HCT116 (cell line): ENCODE data around the gene TCP11. TPM values are rescaled to one million over a fixed set of nuclear protein-coding genes. Genes with fewer than 3 reads are reported as not detected.

Experiments
- ATAC-seq: fragments of 200-7000 bp; cut with Tn5 transposase; 2 replicates; pipeline ENCODE4 v1.9.1; 2020; ENCODE audit warnings: mild to moderate bottlenecking, moderate library complexity
- BruUV-seq: library from RNA; stranded (reverse); fragments of 400-500 nt; replicated peaks from 2 replicates; lab custom pipeline; 2021; lab: Mats Ljungman, UMichigan
- CTCF ChIA-PET: fragments of 300-600 bp; sonication (Branson Sonifier 250); formaldehyde crosslinking; loops from one replicate; lab custom pipeline; 2021; ENCODE audit warnings: antibody characterized with exemption; lab: Charles Lee
- POLR2A ChIA-PET: fragments of 300-600, 350-600 bp; sonication (Branson Sonifier 250); formaldehyde crosslinking; loops from one replicate; lab custom pipeline; 2021; ENCODE audit warnings: antibody characterized with exemption; lab: Charles Lee
- RAD21 ChIA-PET, 2 experiments: fragments of 300-600 bp; sonication (Branson Sonifier 250); formaldehyde crosslinking; loops; one replicate each; lab custom pipeline; 2023; ENCODE audit warnings: low total read pairs in 2 of 2; ENCODE audit not compliant: uncharacterized antibody in 2 of 2, unreplicated experiment in 2 of 2, low non-redundant PET in 1 of 2; lab: Charles Lee
- DNase-seq: peaks from one replicate; pipeline ENCODE4 v3.0.0-alpha.2; 2010; ENCODE audit warnings: low read depth, low spot score
- H2AFZ ChIP-seq: fragments of 200-600 bp; shearing (Covaris generic), sonication (generic); 2 replicates; pipeline ENCODE4 v1.6.1; 2017; ENCODE audit warnings: low read depth, mixed run types, mixed read lengths, antibody characterized with exemption, low read length; ENCODE audit not compliant: poor library complexity, severe bottlenecking
- H3K27ac ChIP-seq: 2 replicates; pipeline ENCODE4 v1.5.1; 2012; ENCODE audit warnings: low read depth, low read length
- H3K27me3 ChIP-seq: fragments of 200-600 bp; sonication (generic); 2 replicates; pipeline ENCODE4 v1.6.1; 2016; ENCODE audit warnings: mixed run types, low read length, mixed read lengths; ENCODE audit not compliant: insufficient read depth
- H3K36me3 ChIP-seq, 2 experiments: fragments of 200-500 bp in 1 of 2; fragments of 200-600 bp in 1 of 2; sonication (Bioruptor generic) in 1 of 2; sonication (generic) in 1 of 2; 2 replicates each; pipeline versions ENCODE4 v1.5.1 to v1.6.1; 2014 to 2016; ENCODE audit warnings: low read length in 2 of 2, inconsistent platforms in 1 of 2, mixed read lengths in 1 of 2, mixed run types in 1 of 2; ENCODE audit not compliant: insufficient read depth in 2 of 2, control insufficient read depth in 1 of 2
- H3K4me1 ChIP-seq, 2 experiments: fragments of 200-600 bp in 1 of 2; sonication (generic) in 1 of 2; 2 replicates each; pipeline versions ENCODE4 v1.5.1 to v1.6.1; 2012 to 2017; ENCODE audit warnings: low read length in 2 of 2, inconsistent platforms in 1 of 2, mild to moderate bottlenecking in 1 of 2, mixed read lengths in 1 of 2, mixed run types in 1 of 2, moderate library complexity in 1 of 2; ENCODE audit not compliant: insufficient read depth in 2 of 2, control insufficient read depth in 1 of 2
- H3K4me2 ChIP-seq: fragments of 200-600 bp; sonication (generic); 2 replicates; pipeline ENCODE4 v1.6.1; 2017; ENCODE audit warnings: mixed run types, low read length, mixed read lengths
- H3K4me3 ChIP-seq, 2 experiments: fragments of 200-600 bp in 1 of 2; sonication (generic) in 1 of 2; replicated peaks in 1 of 2; 2 replicates each; pipeline ENCODE4 v1.5.1; 2011 to 2016; ENCODE audit warnings: low read length in 2 of 2, control low read depth in 1 of 2, low read depth in 1 of 2, mild to moderate bottlenecking in 1 of 2, mixed read lengths in 1 of 2, mixed run types in 1 of 2
- H3K79me2 ChIP-seq: fragments of 200-600 bp; sonication (generic); 2 replicates; pipeline ENCODE4 v1.6.1; 2017; ENCODE audit warnings: mild to moderate bottlenecking, mixed run types, low read length, moderate library complexity, mixed read lengths; ENCODE audit not compliant: insufficient read depth
- H3K9ac ChIP-seq: fragments of 200-600 bp; sonication (generic); 2 replicates; pipeline ENCODE4 v1.6.1; 2016; ENCODE audit warnings: low read length, mixed read lengths
- H3K9me2 ChIP-seq: fragments of 200-600 bp; sonication (generic), shearing (Covaris generic); 2 replicates; pipeline ENCODE4 v1.6.1; 2017; ENCODE audit warnings: mixed run types, mild to moderate bottlenecking, moderate library complexity; ENCODE audit not compliant: insufficient read depth
- H3K9me3 ChIP-seq, 2 experiments: fragments of 200-500 bp in 1 of 2; fragments of 200-600 bp in 1 of 2; sonication (Bioruptor generic) in 1 of 2; sonication (generic) in 1 of 2; 2 replicates each; pipeline ENCODE4 v1.6.1; 2014 to 2017; ENCODE audit warnings: low read length in 2 of 2, mixed read lengths in 2 of 2, inconsistent platforms in 1 of 2, low read depth in 1 of 2, mild to moderate bottlenecking in 1 of 2, mixed run types in 1 of 2, moderate library complexity in 1 of 2; ENCODE audit not compliant: control insufficient read depth in 1 of 2, insufficient read depth in 1 of 2
- H4K20me1 ChIP-seq: fragments of 200-600 bp; sonication (generic), shearing (Covaris generic); 2 replicates; pipeline ENCODE4 v1.6.1; 2017; ENCODE audit warnings: mixed run types, mild to moderate bottlenecking, moderate library complexity; ENCODE audit not compliant: insufficient read depth
- ATF3 ChIP-seq: IDR thresholded peaks from 2 replicates; pipeline ENCODE4 v1.6.1; 2012
- CEBPB ChIP-seq: IDR thresholded peaks from 2 replicates; pipeline ENCODE4 v1.6.1; 2012; ENCODE audit warnings: low read depth
- CTCF ChIP-seq, 3 experiments: fragments of 200-600 bp in 1 of 3; sonication (generic) in 1 of 3; IDR thresholded peaks in 2 of 3; conservative IDR thresholded peaks in 1 of 3; 2 replicates each; pipeline ENCODE4 v1.5.1; 2012 to 2017; ENCODE audit warnings: low read depth in 2 of 3, low read length in 2 of 3, antibody characterized with exemption in 1 of 3, borderline replicate concordance in 1 of 3, control low read depth in 1 of 3, mild to moderate bottlenecking in 1 of 3, mixed read lengths in 1 of 3, mixed run types in 1 of 3, moderate library complexity in 1 of 3; ENCODE audit not compliant: insufficient read depth in 1 of 3
- EGR1 ChIP-seq: IDR thresholded peaks from 2 replicates; pipeline ENCODE4 v1.6.1; 2012; ENCODE audit warnings: low read depth
- ELF1 ChIP-seq: IDR thresholded peaks from 2 replicates; pipeline ENCODE4 v1.6.1; 2012; ENCODE audit warnings: low read depth, borderline replicate concordance
- EZH2phosphoT487 ChIP-seq: fragments of 200-600 bp; IDR thresholded peaks from 2 replicates; pipeline ENCODE4 v1.6.1; 2018; ENCODE audit warnings: antibody characterized with exemption, borderline replicate concordance
- POLR2A ChIP-seq: IDR thresholded peaks from 2 replicates; pipeline ENCODE4 v1.7.0; 2011; ENCODE audit warnings: borderline replicate concordance; ENCODE audit not compliant: insufficient read depth, insufficient read length; ENCODE audit errors: extremely low read depth
- POLR2AphosphoS5 ChIP-seq: IDR thresholded peaks from 2 replicates; pipeline ENCODE4 v1.6.1; 2011; ENCODE audit warnings: mild to moderate bottlenecking, low read depth, low read length, moderate library complexity
- RAD21 ChIP-seq: IDR thresholded peaks from 2 replicates; pipeline ENCODE4 v1.6.1; 2012; ENCODE audit warnings: low read depth, mild to moderate bottlenecking
- REST ChIP-seq: IDR thresholded peaks from 2 replicates; pipeline ENCODE4 v1.6.1; 2012; ENCODE audit warnings: low read depth
- SIN3A ChIP-seq: IDR thresholded peaks from 2 replicates; pipeline ENCODE4 v1.6.1; 2012; ENCODE audit warnings: low read depth
- TCF7L2 ChIP-seq: IDR thresholded peaks from 2 replicates; pipeline ENCODE4 v1.7.0; 2011; ENCODE audit warnings: borderline replicate concordance, inconsistent platforms; ENCODE audit not compliant: insufficient read depth, insufficient read length; ENCODE audit errors: extremely low read depth
- YY1 ChIP-seq: IDR thresholded peaks from 2 replicates; pipeline ENCODE4 v1.6.1; 2011; ENCODE audit warnings: low read length, low read depth, moderate library complexity, mild to moderate bottlenecking; ENCODE audit not compliant: insufficient replicate concordance; ENCODE audit errors: extremely low read depth
- ZNF274 ChIP-seq: fragments of 200-500 bp; sonication (Bioruptor generic); IDR thresholded peaks from 2 replicates; pipeline ENCODE4 v1.6.1; 2014; ENCODE audit warnings: mild to moderate bottlenecking, low read depth, low read length, inconsistent platforms
- intact Hi-C: fragments of 100-400 bp; cut with micrococcal nuclease; formaldehyde crosslinking; loops from 2 replicates; pipeline ENCODE4 v1.10.0; 2022
- total RNA-seq: library from RNA; stranded (reverse); gene quantifications from one replicate; pipeline ENCODE4 v1.2.1, GENCODE V29; 2021; ENCODE audit not compliant: unreplicated experiment

Gene TCP11
- total RNA-seq, 1 experiment from 2014 or later, result not detected

- H3K4me3 ChIP-seq, result no peak overlapping the region
- no peak overlapping the region for H3K27ac ChIP-seq
- H2AFZ ChIP-seq, result no peak overlapping the region
- no TSS peak for BruUV-seq
- no peaks in the 10 kb centered on the region for H3K36me3 ChIP-seq
- ChIA-PET POLR2A (no interaction called here), CTCF (interaction anchor here (1.1 kb wide), 1 partner anchor 26 kb away, joined by 3 read pairs; no protein-coding TSS in a partner anchor), RAD21 (interaction anchor here in 1 of 2 experiments (0.7 kb wide), 1 partner anchor 18 kb away, joined by 4 read pairs; no protein-coding TSS in a partner anchor)
- H3K4me2 ChIP-seq, result no peak overlapping the region
- peaks cover 18 to 20% of the 10 kb centered on the region in 2 experiments for H3K4me1 ChIP-seq
- DNase-seq (no peak), ATAC-seq (no peak)
- H3K79me2 ChIP-seq, result no peaks in the 10 kb centered on the region
- no peaks in the 10 kb centered on the region for H3K9me3 ChIP-seq
- intact Hi-C loops, result no loop called here
- H3K27me3 ChIP-seq, result no peaks in the 10 kb centered on the region
- no peaks in the 10 kb centered on the region for H4K20me1 ChIP-seq
- no peaks in the 10 kb centered on the region for H3K9me2 ChIP-seq
- no peak for TF ChIP-seq CEBPB
- no peak for TF ChIP-seq SIN3A
- TF ChIP-seq ZNF274, result no peak
- no peak for TF ChIP-seq RAD21
- no peak for TF ChIP-seq EZH2phosphoT487
- TF ChIP-seq TCF7L2, result no peak
- no peak overlapping the region for H3K9ac ChIP-seq
Measured at GRCh38 chr6:35094183-35094582, 47.0 kb downstream of the TCP11 start.

- no peaks in the 10 kb centered on the region for H3K9me3 ChIP-seq
- no peak overlapping the region for H3K27ac ChIP-seq
- ChIA-PET POLR2A (no interaction called here), RAD21 (interaction anchor here in 1 of 2 experiments (0.7 kb wide), 1 partner anchor 18 kb away, joined by 4 read pairs; no protein-coding TSS in a partner anchor), CTCF (interaction anchor here (1.1 kb wide), 1 partner anchor 26 kb away, joined by 3 read pairs; no protein-coding TSS in a partner anchor)
- H3K4me3 ChIP-seq, result no peak overlapping the region
- peaks cover 18 to 20% of the 10 kb centered on the region in 2 experiments for H3K4me1 ChIP-seq
- intact Hi-C loops, result no loop called here
- no peaks in the 10 kb centered on the region for H3K9me2 ChIP-seq
- TF ChIP-seq POLR2AphosphoS5 (no peak), EGR1 (no peak), TCF7L2 (no peak), ATF3 (no peak), ELF1 (no peak), POLR2A (no peak), CTCF (IDR thresholded peaks at IDR 0.05 in 2 of 3, conservative IDR thresholded peaks at IDR 0.05 in 1 of 3; ENCODE audit: borderline replicate concordance in 1 of 3, insufficient read depth in 1 of 3, low read depth in 2 of 3, low read length in 2 of 3) (no peak), YY1 (no peak), REST (no peak)
- H4K20me1 ChIP-seq, result no peaks in the 10 kb centered on the region
- BruUV-seq, result no TSS peak
- H2AFZ ChIP-seq, result no peak overlapping the region
- ATAC-seq (no peak), DNase-seq (no peak)
- no peaks in the 10 kb centered on the region for H3K79me2 ChIP-seq
- no peak overlapping the region for H3K9ac ChIP-seq
- H3K27me3 ChIP-seq, result no peaks in the 10 kb centered on the region
- H3K4me2 ChIP-seq, result no peak overlapping the region
- H3K36me3 ChIP-seq, result no peaks in the 10 kb centered on the region; a peak in 1 of 4 replicates
Measured at GRCh38 chr6:35093783-35094182, 47.4 kb downstream of the TCP11 start.
